PFSK-1 (cell line): ENCODE results near the gene SYNDIG1L.

Experiments used
- POLR2AphosphoS5 ChIP-seq: IDR thresholded peaks from 2 replicates; pipeline ENCODE4 v1.6.1; 2012; ENCODE audit warnings: low read depth, mild to moderate bottlenecking, control low read depth, low read length, moderate library complexity
- REST ChIP-seq, 2 experiments: IDR thresholded peaks; 2 replicates each; pipeline versions ENCODE4 v1.6.1 to v1.8.0; 2011 to 2012; ENCODE audit warnings: low read depth in 2 of 2, low read length in 2 of 2, control low read depth in 1 of 2, inconsistent platforms in 1 of 2, mild to moderate bottlenecking in 1 of 2, moderate library complexity in 1 of 2; ENCODE audit not compliant: insufficient read depth in 1 of 2
- TAF1 ChIP-seq: IDR thresholded peaks from 2 replicates; pipeline ENCODE4 v1.6.1; 2012; ENCODE audit warnings: low read length, control low read depth, borderline replicate concordance; ENCODE audit not compliant: insufficient read depth

- no peak for TF ChIP-seq POLR2AphosphoS5
- no peak for TF ChIP-seq TAF1
- TF ChIP-seq REST (IDR thresholded peaks at IDR 0.05; ENCODE audit: insufficient read depth in 1 of 2, low read depth in 2 of 2, low read length in 2 of 2), result no peak
Measured at GRCh38 chr14:74382231-74382630, 43.8 kb downstream of the SYNDIG1L start.
